Measurements from ENCODE around the gene ABCD2.
"Not testable (repeated sequence)": the region's sequence is repeated elsewhere in the genome, so short reads cannot be mapped to it uniquely, and the experiment has no call there.

Gene ABCD2

DNA sequence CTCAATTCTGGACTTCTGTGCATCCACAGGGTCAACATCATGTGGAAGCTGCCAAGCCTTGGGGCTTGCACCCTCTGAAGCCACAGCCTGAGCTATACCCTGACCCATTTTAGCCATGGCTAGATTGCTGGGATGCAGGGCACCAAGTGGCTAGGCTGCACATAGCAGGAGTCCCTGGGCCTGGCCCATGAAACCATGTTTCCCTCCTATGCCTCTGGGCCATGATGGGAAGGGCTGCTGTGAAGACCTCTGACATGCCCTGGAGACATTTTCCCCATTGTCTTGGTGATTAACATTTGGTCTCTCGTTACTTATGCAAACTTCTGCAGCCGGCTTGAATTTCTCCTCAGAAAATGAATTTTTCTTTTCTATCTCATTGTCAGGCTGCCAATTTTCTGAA is 92.6 kb downstream of the ABCD2 start:
- no peak for DNase-seq

DNA sequence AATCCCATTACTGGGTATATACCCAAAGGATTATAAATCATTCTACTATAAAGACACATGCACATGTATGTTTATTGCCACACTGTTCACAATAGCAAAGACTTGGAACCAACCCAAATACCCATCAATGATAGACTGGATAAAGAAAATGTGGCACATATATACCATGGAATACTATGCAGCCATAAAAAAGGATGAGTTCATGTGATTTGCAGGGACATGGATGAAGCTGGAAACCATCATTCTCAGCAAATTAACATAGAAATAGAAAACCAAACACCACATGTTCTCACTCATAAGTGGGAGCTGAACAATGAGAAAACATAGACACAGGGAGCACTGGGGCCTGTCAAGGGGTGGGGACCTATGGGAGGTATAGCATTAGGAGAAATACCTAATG is 97.4 kb downstream of the ABCD2 start:
- not testable (repeated sequence) for DNase-seq

DNA sequence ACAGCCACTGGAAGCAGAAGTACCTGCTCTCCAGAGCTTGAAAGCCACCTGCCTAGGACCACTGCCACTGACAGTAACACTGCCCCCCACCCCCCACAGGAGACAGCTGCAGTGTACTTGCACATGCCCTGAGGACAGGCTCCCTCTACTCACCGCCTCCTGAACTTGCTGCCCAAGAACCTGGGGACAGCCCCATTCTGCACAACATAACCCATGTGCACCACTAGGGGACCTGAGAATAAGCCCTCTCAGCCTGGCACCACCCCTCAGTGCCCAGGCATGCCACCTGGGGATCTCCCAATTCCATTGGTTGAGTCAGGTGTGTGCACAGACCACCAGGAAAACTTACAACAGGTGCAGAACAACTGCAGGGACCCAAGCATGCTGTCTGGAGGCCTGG is 109.6 kb downstream of the ABCD2 start:
- no peak for DNase-seq

DNA sequence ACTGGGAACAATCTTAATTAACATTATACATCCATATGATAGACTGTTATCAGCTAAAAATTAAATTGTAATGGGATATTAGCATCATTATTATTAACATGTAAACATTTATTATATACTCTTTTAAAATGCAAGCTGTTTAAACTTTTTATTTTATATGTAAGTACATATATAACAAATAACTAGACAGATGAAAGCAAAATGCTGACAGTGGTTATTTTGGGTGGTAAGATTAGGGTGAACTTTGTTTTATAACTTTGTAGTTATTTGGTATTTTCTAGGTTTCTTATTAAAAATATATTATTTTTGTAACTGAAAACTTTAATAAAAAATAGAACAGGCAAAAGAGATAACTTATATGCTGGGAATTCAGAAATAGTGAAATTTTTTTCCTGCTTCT is 114.0 kb downstream of the ABCD2 start:
- DNase-seq: no peak

DNA sequence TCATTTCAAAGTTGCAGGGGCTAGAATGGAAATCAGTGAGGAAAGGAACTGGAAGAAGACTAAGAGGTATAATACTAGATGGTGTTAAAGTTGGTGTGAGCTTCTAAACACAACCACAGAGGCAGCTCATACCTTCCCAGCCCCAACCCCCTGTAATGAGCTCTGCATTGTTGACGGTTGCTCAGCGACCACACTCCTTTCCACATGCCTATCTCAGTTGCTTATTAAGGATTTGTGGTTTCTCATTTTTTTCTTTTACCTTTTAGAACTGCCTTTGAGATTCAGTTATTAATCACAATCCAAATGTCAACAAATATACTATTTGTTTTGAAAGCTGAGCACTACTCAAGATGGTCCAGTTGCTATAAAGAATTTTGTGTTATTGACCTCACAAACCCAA is 114.6 kb downstream of the ABCD2 start:
- DNase-seq: no peak

DNA sequence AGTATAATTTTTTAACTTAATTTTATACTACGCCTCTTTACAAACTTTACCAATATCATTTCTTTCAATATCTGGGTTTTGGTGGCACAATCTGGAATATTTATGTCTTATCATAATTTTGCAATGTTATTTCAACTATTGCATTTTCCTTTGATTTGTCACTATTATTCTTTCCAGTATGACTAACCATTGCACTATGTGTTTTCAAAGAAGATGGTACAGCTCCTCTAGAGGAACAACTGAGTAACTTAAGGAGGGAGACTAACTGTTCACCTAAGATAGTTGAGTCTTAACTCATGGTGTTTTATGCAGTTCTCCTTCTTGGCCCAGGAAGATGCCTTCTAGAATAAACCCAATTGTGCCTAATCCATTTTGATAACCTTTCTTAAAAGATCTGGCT is 116.2 kb downstream of the ABCD2 start:
- DNase-seq: no peak

DNA sequence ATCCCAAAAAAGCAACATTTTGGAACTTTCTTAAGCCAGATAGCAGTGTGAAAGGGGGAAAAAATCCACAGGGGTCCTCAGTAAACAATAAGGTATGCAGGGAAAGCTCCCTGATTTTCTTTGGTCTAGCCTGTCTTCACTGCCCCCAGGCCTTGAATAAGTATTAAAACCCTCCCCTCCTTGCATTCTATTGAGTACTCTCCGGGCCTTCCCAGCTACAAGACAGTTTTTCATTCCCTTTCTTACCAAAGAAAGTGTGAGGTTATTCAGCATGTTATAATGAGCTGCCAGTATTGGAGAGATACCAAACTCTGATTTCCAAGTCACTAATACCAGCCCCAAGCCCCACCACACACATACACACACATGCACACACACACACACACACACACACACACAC is 116.9 kb downstream of the ABCD2 start:
- DNase-seq: no peak
